Ammon's horn (tissue), 1 donor: ENCODE data around the gene SEPTIN8.
A peak's percentile ranks its signal among the peaks of the same experiment; 100 is the strongest.

Experiments used
- DNase-seq: peaks from one replicate; pipeline ENCODE4 v3.0.0-alpha.2; 2016; ENCODE audit warnings: low spot score

SEPTIN8 gene

DNA sequence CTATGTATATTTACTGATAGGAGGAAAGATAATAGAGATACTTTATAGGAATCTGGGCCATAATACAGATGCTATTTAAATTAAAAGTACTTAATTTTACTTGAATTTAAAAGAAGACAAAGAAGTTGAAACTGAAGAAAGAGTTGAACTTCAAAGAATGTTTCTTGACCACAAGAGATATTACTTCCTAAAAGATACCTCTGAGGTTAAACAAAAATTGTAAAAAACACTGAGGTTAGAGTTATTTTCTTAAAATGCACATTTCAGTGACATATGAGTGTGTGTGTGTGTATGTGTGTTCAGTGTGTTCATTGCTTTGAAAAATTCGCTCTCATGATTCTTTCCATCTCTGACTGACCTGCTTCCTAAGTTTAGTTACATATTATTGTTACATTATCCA, 3.5 kb upstream of the SEPTIN8 start:
- no peak for DNase-seq

- DNase-seq, result peak; percentile 87
Measured at GRCh38 chr5:132779961-132780360, 2.9 kb upstream of the SEPTIN8 start.

GRCh38 chr5:132778856-132779255, 1.8 kb upstream of the SEPTIN8 start:
- no peak for DNase-seq

DNA sequence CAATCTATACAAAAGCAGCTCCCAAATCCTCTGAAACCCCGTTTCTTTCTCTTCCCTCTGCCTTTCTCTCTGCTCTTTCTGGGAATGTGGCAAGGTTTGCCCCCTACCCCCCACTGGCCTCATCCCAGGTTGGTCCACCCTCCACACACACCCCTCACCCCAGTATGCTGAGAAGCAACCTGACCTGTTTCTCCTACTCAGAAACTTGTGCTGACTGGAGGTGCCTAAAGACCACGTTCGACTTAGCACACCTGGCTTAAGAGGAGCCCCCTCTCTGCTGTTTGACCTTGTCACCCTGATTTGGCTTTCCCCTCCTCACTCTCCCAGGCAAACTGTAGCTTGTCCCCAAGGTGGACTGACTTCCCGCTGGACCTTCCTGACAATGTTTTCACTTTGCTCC, 1.1 kb upstream of the SEPTIN8 start:
- no peak for DNase-seq

DNA sequence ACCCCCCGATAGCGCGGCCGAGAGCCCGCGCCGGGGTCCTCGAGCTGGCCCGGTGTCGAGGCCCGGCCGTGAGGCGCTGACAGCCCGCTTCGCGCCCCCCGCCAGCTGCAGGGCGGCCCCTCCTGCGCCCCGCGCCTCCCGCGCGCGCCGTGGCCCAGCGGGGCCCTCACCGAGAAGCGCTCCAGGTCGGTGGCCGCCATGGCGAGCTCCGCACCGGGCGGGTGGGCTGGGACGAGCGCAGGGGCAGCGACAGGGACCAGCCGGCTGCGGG, 166 bp downstream of the SEPTIN8 start:
- DNase-seq, result no peak

- peak; percentile 87 for DNase-seq
Measured at GRCh38 chr5:132776131-132776937, 705 bp downstream of the SEPTIN8 start.

GRCh38 chr5:132775476-132775961, 1.5 kb downstream of the SEPTIN8 start:
- no peak for DNase-seq

- no peak for DNase-seq
Measured at GRCh38 chr5:132774896-132775295, 2.1 kb downstream of the SEPTIN8 start.

- no peak for DNase-seq
Measured at GRCh38 chr5:132774406-132774805, 2.6 kb downstream of the SEPTIN8 start.

- no peak for DNase-seq
Measured at GRCh38 chr5:132773601-132774355, 3.3 kb downstream of the SEPTIN8 start.

DNA sequence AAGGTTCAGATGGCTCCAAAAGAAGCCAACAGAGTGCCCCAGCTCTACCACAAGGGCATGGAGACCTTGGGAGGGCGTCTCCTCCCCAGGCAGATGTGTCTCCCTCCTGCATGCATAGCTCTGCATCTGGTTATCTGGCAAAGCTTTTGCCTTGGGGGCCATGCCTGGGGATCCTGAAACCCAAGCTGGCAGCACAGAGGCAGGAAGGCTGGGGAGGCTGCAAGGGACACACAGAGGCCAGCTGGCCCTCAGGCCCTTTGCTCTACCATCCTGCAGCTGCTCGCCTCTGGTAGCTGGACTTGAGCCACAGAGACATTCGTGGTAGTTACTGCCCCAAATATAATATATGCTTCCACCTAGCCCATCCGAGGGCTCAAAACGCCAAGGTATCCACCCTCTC, 3.9 kb downstream of the SEPTIN8 start:
- no peak for DNase-seq

DNA sequence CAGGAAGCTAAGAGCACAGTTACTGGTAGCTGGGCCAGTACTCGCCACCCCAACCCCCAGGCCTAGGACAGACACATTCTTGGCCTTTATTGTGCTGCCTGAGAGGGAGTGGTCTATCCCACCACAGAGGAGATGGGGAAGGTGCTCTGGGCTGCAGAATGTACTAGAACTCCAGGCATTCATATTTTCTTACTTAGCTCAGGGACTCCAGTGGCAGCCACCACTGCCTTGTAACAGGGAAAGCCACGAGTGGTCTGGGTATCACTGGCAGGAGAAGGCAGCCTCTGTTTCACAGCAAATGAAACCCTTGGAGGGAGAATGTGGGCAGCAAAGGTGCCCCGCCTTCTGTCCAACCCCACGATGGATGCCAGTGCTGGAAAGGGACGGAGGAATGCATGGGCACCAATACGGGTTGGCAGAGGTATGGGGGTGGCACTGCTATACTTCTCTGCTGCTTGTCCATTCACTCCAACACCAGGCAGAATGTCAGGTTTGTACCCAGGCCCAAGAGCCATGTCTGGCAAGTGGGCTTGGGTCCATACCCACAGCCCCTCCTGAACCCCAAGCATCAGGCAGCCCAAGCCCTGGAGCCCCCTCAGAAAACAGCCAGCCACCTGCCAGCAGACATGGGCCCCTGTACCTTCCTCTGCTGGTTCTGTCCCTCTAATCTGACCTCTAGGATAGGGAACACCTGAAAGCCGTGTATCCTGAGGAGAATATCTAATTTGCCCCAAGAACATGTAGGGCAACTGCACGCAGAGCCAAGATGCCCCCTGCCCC, 4.6 kb downstream of the SEPTIN8 start:
- DNase-seq, result no peak

GRCh38 chr5:132771503-132771998, 5.5 kb downstream of the SEPTIN8 start:
- DNase-seq, result no peak

- no peak for DNase-seq
Measured at GRCh38 chr5:132770476-132771159, 6.4 kb downstream of the SEPTIN8 start.

DNA sequence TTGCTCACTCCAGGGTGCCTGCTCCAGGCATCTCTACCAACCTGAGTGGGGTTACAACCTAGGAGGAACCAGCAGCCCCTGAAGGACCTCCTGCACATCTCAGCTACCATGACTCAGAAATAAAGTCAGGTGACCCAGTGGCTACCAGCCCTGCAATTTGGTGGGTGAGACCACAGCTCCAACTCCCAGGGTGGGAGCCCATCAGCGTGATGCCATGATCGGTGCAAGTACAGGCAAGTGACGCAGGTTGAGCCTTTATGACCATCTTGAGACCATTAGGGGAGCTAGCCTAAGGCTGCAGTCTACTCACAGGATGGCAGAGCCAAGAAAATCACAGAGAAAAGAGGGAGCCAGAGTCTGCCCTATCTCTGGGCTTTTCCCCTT, 8.6 kb downstream of the SEPTIN8 start:
- DNase-seq, result no peak

DNA sequence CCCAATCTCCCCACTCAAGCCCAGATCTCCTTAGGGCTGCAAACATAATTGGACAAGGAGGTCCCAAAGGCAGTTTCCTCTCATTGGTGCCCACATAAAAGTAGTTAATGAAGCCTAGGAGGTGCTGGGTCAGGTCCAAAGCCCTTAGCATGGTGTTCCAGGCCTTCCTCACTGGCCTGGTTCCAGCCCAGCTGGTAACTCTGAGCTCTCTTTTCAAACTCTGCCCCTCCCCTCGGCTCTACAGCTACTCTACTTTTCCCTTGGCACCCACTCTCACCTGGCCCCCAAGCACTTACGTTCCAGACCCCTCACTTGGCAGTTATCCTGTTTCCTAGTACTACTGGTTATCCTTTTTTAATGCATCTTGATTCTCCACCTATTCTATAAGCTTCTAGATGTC, 9.9 kb downstream of the SEPTIN8 start:
- DNase-seq, result peak; percentile 71

DNA sequence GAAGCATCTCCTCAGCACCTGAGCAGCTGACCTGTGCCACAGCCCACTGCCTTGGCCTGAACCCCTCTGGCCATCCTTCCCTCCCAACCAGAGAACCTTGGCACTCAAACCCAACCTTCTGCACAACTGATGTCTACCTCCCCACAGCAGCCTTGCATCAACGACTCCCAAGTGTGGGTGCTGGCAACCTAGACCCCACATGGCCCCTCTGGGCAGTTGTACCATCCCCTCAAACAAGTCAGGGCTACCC, 10.3 kb downstream of the SEPTIN8 start:
- no peak for DNase-seq

- DNase-seq, result no peak
Measured at GRCh38 chr5:132766020-132766805, 10.8 kb downstream of the SEPTIN8 start.

DNA sequence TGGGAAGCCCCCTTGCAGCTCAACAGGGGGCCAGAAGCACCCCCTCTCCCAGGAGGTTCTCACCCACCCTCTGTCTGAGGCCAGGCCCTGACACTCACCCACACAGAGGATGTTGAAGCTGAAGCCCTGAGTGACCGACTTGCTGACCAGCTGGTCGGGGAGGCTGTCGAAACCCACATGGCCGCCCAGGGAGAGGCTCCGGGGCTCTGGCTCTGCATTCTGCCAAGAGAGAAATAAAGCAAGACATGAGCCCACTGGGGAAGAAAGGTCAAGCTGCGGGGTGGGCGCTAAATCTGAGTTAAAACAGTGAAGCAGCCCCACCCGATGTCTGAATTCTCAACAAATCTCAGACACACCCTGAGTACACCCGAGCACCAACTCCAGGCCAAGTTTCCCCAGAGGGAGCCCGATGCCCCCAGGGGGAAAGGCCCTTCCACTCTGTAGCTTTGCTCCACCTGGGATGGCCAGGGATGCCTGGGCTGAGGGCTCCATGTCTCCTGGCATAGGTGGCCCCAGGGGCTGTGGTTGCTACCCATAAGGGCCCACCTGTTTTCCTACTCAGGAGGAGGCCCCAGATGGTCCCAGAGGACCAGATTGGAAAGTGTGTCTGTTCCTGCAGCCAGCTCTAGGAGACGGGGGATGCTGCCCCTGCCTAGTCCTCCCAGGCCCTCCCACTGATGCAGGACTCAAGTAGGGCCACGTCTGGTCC, 11.6 kb downstream of the SEPTIN8 start:
- no peak for DNase-seq

GRCh38 chr5:132764671-132765238, 12.3 kb downstream of the SEPTIN8 start:
- DNase-seq, result no peak

- DNase-seq, result no peak
Measured at GRCh38 chr5:132764051-132764450, 13.0 kb downstream of the SEPTIN8 start.
